HG03575 (cell line): Measurements from ENCODE around the gene PEAK1.

ENCODE experiments used
- ATAC-seq: cut with Tn5 transposase; IDR thresholded peaks from one replicate; pipeline ENCODE4 v1.9.1; 2021; ENCODE audit not compliant: unreplicated experiment, insufficient number of reproducible peaks, low FRiP score; ENCODE audit errors: extremely low read depth

PEAK1 gene

DNA sequence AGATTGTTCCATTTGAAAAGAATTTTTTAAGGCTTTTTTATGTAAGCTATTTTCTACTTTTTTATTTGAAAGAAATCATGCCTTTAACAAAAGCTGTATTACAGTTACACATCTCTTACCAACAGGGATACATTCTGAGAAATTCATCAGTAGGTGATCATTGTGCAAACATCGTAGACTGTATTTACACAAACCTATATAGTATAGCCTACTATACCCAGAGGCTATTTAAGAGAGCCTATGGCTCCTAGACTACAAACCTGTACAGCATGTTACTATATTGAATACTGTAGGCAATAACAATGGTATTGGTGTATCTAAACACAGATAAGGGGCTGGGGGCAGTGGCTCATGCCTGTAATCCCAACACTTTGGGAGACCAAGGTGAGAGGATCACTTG lies 43.1 kb downstream of the PEAK1 start:
- ATAC-seq = no peak

DNA sequence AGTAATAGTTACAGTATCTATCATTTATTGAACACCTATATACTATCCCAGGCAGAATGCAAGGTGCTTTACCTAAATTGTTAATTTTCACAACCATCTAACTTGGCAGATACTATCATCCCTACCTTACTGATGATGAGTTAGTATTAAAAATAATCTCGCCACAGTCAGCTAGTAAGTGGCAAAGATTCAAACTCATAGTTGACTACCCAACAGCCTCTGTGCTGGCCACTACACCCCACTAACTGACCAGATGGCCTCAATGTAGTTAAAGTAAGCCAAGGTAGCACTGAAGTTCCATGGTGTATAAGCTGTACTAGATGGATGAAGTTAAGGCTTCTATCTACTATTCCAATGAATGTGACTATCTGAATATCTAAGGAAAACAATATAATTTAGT lies 44.8 kb downstream of the PEAK1 start:
- ATAC-seq = no peak

DNA sequence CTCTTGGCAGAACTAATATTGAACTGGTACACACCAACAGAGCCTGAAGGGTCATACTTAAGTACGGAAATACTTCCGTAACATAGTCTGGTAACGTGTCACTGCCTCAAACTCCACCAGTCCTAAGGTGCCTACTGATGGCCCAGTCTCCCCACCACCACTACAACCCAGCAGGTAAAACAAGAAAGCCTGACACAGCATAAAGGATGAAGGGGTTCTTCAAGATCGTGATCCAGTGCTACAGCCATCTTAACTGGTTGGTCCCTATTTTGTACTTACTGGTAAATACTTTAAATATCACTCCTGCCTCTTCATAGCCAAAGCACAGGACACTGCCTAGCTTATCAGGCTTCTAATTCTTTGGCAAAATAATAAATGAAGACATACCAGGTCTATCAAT lies 46.5 kb downstream of the PEAK1 start:
- ATAC-seq = no peak

DNA sequence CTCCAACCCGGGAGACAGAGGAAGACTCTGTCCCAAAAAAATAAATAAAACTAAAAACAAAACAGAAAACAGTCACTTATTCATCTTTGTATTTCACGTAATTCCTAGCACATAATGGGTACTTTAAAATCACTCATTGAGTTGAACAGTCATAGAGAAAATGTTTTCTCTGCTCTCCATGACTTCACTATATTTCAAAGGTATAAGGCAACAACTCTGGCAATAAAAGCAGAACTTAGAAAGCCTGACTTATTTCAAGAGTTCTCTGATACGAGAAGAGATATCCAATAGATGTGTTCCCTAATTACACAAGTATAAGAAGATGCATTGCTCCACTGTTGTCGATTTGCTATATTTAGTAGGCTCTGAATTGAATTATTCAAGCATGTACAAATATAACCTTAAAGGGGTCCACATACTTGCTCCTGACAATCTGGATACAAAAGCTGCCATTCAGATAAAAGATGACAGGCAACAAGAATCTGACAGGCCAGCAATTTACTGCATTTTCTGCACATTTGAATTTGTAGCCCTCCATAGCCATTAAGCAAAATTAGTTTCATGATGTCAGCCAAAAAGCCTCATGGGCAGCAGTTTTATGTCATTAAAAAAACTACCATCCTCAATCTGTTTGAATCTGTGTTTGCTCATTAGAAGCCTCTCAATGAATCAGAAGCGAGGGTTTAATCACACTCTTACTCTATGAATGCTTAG lies 47.9 kb downstream of the PEAK1 start:
- no peak for ATAC-seq

DNA sequence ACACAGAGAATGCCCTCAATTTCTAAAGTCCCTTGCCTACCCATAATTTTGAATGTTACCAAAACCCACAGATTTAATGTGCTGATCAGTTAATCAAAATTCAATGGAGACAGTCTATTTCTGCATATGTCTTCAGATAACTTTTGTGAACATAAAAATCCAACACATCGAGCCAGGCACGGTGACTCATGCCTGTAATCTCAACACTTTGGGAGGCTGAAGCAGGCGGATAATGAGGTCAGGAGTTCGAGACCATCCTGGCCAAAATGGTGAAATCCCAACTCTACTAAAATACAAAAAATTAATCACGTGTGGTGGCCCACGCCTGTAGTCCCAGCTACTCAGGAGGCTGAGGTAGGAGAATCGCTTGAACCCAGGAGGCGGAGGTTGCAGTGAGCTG lies 49.3 kb downstream of the PEAK1 start:
- no peak for ATAC-seq

DNA sequence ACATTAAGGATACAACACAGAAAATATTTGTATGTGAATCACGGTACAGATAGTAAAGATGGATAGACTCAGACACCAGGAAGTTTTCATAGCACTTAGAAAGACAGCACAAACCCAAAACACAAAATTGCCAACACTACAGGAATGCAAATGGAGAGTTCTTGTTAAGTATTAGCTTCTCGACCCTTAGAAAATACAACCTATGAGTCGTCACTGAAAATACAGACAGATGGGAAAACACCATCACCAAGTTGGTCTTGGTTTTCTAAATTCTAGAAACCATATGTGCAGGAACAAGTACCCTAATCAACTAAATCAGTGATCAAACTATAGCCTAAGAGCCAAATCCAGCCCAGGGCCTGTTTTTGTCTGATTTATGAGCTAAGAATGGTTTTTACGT lies 50.7 kb downstream of the PEAK1 start:
- ATAC-seq = no peak

DNA sequence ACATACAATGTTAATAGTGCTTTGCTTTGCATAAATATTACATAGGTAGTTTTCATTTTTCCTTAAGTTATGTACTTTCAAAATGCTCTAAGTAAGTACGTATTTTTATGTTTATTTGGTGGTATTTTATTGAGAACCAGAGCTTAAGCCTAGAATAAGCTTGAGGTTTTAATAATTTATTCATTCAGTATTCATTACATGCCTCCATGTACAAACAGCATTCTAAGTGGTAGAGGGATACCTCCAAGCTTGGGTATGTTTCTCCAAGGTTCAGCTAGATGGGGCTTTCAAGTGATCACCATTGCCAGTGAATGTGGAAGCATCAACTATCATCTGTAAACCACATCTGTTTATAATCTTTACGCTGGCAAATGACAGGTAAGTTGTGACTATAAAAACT lies 52.3 kb downstream of the PEAK1 start:
- no peak for ATAC-seq

DNA sequence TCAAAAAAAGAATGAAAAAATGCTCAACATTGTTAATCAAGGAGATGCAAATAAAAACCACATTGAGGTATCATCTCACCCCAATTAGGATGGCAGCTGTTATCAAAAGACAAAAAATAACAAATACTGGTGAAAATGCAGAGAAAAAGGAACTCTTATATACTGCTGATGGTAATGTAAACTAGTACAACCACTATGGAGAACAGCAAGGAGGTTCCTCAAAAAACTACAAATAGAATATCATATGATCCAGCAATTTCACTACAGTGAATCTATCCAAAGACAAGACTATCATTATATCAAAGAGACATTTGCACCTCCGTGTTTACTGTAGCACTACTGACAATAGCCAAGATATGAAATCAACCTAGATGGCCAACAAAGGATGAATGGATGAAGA lies 58.4 kb downstream of the PEAK1 start:
- ATAC-seq = no peak

DNA sequence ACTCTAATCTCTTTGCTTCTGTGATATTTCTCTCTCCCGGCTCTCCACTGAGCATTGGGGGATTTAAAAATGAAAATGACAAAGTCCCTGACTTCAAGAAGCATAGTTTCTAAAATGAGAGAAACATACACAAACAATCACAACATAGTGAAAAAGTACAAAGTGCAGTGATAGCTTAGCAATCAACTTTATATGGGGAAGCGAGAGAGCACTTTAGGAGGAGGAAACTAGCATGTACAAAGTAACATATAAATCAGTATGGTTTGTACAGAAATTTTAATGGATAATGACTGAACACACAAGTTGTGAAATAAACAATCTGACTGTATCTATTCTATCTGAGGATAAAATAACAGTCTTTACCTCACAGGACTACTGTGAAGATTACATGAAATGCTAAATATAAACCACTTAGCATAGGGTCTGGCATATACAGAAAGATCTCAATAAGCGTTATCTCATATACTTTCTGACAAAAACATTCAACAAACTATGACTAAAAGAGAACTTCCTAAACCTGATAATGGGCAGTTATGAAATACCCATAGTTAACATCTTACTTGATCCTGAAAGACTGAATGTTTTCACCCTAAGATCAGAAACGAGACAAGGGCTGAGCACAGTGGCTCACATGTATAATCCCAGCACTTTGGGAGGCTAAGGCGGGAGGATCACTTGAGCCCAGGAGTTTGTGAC lies 61.2 kb downstream of the PEAK1 start:
- no peak for ATAC-seq

DNA sequence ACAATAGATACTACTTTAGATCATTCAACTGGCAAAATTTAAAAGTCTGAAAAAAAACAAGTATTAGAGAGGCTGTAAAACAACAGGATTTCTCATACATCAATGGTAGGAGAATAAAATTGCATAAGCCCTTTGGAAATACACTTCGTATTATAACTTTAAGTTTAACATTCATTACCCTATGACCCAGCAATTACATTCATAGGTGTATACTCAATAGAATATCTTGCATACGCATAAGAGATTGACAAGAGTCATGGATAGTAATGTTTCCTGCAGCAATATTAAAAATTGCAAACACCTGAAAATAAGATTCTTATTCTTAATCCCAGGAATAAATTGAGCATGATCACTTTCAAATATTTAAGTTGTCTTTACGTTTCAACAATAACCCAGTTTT lies 63.6 kb downstream of the PEAK1 start:
- ATAC-seq = no peak

DNA sequence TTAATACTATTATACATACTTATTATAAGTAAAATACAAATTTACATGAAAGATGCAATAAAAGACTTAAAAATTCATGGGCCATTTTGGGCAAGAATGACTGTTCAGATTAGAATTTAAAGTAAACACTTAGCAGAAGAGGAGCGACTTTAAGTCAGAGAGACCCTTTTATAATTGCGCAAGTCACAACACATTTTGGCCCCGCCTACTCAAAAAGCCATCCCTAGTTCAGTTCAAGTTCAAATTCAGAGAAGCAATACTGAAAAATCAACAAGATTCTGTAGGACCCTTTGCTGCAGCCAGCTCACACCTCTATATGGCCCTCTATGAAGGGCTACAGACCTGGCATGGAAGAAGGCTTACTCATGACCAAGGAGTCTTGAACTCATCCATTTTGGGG lies 64.6 kb downstream of the PEAK1 start:
- ATAC-seq = no peak

DNA sequence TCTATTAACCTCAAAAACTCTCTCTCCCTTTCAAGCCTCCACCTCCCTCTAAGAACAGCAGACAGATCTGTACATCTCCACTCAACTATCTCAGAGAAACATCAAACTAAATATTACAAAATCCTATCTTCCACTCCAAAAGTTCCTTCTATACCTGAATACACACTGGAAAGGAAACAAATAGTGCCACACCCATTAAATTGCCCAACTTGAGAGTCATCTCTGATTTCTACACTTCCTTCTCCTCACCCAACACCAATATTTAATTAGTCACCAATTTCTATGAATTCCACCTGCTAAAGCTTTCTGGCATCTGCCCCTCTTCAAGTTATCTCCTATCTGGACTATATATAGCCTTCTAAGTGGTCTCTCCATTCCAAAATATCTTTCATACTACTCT lies 65.8 kb downstream of the PEAK1 start:
- no peak for ATAC-seq

DNA sequence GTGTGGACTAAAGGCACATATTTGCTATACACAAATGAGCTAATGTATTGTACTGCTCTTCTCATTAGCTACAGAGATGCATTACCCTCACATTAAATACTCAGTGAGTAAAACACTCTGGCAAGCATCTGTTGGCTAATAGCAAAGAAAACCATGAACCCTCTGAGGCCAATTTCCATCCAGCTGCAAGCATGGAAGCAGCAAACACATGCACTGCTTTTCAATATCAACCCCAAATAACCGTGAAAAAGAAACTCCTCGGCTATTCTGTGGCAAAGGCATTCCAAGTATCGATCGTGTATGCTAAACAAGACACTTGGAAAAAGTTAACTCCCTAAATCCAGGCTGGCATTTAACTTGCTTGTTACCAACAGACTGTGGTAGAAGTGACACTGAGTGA lies 67.0 kb downstream of the PEAK1 start:
- ATAC-seq = no peak

DNA sequence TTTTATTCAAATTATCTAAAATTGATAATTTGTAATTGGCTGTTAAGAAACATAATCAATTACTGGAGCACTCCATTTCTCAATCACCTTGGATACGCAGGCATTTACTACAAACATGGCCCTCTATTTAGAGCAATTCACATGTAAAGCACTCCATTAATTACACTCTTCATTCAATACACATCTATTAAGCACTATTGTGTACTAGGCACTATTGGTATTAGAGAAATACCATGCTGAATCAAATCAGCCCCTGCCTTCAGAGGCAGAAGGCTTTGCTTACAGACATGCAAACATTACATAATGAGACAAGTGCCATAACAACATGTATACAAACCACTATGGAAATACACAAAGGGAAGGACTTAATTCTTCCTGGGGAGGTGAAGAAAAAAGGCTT lies 69.1 kb downstream of the PEAK1 start:
- no peak for ATAC-seq

DNA sequence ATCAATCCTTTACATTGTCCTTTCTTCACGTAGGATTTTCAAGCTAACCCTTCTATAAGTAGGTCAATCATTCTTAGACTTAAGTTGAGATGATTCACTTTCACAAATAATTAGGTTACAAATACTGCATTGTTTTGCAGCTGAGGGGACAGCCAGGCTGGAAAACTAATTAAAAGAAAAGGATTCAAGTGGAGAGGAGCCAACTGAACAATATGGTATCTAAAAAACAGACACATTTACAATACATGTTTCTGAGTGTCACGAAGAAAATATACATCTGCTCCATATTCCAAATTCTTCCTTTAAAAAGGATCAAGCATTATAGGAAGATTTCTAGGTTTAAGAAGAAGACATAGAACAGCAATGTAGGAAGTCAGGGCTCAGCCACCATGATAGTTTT lies 70.2 kb downstream of the PEAK1 start:
- no peak for ATAC-seq

DNA sequence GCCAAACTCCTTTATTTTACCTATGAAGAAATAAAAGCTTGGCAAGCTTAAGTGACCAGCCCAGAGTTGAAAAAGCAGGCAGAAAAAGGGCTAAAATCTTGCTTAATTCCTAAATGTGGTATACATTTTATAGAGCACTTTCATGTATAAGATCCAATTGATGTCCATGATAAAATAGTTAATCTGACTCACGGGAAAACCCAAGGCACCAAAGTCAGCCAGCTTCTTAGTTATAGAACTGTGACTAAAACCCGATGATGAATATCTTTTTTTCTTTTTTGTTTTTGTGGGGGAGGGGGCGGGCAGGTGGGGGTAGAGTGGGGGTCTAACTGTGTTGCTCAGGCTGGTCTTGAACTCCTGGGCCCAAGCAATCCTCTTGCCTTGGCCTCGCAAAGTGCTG lies 71.4 kb downstream of the PEAK1 start:
- no peak for ATAC-seq

DNA sequence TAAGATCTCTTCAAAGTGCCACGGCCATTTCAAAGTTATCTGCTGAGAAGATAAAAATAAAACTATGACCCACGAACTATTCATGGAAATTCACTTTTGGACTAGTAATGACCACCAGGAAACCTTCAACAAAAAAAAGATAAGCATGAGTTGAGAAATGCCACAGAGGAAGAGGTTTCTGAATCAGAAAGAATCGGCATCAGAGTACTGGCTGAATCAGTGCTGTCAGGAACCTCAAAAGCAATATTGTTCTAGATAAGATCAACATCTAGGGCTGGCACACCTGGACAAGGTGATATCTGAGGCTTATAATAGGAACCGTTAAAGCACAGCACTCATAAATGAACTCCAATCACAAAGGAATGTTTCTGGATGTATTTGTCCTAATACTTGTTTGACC lies 72.7 kb downstream of the PEAK1 start:
- ATAC-seq = no peak

DNA sequence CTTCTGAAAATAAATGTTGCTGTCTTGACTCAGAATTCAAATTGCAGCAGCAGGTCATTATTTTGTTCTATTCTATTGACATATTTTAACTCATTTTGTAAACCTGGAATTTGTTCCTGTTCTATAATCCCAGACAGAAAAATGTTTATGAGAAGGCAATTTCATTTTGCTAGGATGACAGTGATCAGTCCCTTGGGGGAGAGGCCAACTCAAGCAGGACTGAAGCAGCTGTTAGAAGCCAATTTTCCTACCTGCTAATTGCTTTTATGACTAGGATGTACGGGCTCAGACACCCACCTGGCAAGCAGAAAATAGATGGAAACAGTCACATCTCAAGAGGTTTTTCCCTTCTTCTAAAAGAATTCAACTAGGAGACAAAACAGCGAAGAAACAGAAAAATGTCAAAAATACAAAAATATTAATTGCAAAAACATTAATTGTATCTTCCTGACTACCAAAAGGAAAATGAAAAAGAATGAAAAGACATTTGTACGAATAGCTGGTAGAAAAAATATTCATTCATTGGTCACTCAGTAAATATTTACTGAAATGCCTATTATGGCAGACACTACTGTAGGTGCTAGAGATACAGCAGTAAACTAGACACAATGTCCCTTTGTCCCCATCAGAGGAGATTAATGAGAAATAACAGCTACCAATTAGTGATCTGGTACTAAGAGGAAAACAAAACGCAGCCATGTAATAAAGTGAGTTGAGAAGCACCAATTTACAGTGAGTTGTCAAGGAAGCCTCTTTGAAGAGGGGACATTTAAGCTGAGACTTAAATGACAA lies 73.5 kb downstream of the PEAK1 start:
- no peak for ATAC-seq

DNA sequence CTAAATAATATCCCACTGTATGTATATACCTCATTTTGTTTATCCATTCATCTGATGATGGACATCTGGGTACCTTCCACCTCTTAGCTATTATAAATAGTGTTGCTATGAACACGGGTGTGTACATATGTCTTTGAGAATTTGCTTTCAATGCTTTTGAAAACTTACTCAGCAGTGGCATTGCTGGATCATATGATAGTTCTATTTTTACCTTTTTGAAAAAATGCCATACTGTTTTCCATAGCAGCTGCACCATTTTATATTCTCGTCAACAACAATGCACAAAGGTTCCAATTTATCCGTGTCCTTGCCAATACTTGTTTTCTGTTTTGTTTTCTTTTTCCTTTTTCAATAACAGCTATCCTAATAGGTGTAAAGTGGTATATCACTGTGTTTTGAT lies 77.1 kb downstream of the PEAK1 start:
- ATAC-seq = no peak

DNA sequence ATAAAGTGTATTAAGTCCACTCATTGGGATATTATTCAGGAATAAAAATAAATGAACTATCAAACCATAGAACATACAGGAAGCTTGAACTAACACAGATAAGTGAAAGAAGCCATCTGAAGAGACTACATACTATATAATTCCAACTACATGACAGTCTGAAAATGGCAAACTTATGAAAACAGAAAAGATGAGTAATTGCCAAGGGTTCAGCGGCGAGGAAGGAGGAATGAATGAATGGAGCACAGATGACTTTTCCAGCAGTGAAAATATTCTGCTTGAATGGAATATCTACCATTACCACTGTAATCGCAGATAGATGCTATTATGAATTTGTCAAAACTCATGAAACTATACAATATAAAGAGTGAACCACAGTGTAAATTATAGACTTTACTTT lies 79.7 kb downstream of the PEAK1 start:
- ATAC-seq = no peak
